HepG2 (cell line): ENCODE results near the gene PRR22. TPM values are rescaled to one million over a fixed set of nuclear protein-coding genes. Genes with fewer than 3 reads are reported as not detected.
A peak's percentile ranks its signal among the peaks of the same experiment; 100 is the strongest.

Source experiments
- ARNTL ChIP-seq: sonication (generic); formaldehyde crosslinking; IDR thresholded peaks from 2 replicates; pipeline ENCODE4 v1.4.0; 2020; ENCODE audit warnings: mild to moderate bottlenecking, missing genetic modification reagents
- ATF7-NPFF ChIP-seq: sonication (generic); formaldehyde crosslinking; IDR thresholded peaks from 2 replicates; pipeline ENCODE4 v1.8.1; 2023; ENCODE audit warnings: mild to moderate bottlenecking, low read depth, missing genetic modification reagents, moderate library complexity
- ESRRA ChIP-seq: sonication (generic); formaldehyde crosslinking; IDR thresholded peaks from 2 replicates; pipeline ENCODE4 v1.5.1; 2020; ENCODE audit warnings: mild to moderate bottlenecking, low read depth, missing genetic modification reagents
- HNF1A ChIP-seq, 2 experiments: sonication (generic) in 1 of 2; formaldehyde crosslinking in 1 of 2; IDR thresholded peaks; 2 replicates each; pipeline versions ENCODE4 v1.4.0 to v1.6.1; 2016 to 2020; ENCODE audit warnings: borderline replicate concordance in 1 of 2, low read depth in 1 of 2, mild to moderate bottlenecking in 1 of 2, missing genetic modification reagents in 1 of 2
- ISL2 ChIP-seq: sonication (generic); formaldehyde crosslinking; IDR thresholded peaks from 2 replicates; pipeline ENCODE4 v1.5.0; 2020; ENCODE audit warnings: missing genetic modification reagents
- KLF15 ChIP-seq: sonication (generic); formaldehyde crosslinking; IDR thresholded peaks from 2 replicates; pipeline ENCODE4 v1.8.1; 2023; ENCODE audit warnings: borderline replicate concordance, mild to moderate bottlenecking, inconsistent platforms, missing genetic modification reagents, mixed read lengths
- KMT2B ChIP-seq: IDR thresholded peaks from 2 replicates; pipeline ENCODE4 v1.6.1; 2016; ENCODE audit warnings: missing genetic modification reagents, missing compliant biosample characterization
- MTA1 ChIP-seq: sonication (generic); formaldehyde crosslinking; IDR thresholded peaks from 2 replicates; pipeline ENCODE4 v1.4.0; 2020; ENCODE audit warnings: missing genetic modification reagents, mild to moderate bottlenecking, borderline replicate concordance
- MTERF4 ChIP-seq: sonication (generic); formaldehyde crosslinking; IDR thresholded peaks from 2 replicates; pipeline ENCODE4 v1.8.0; 2023; ENCODE audit warnings: mild to moderate bottlenecking, missing genetic modification reagents
- MXD4 ChIP-seq: IDR thresholded peaks from 2 replicates; pipeline ENCODE4 v1.6.1; 2016; ENCODE audit warnings: mild to moderate bottlenecking, missing biosample characterization, missing genetic modification reagents
- MYC ChIP-seq: sonication (generic); formaldehyde crosslinking; IDR thresholded peaks from 2 replicates; pipeline ENCODE4 v1.9.0; 2021; ENCODE audit warnings: missing genetic modification reagents, borderline replicate concordance
- PCBP2 ChIP-seq: fragments of 200-400 bp; formaldehyde crosslinking; optimal IDR thresholded peaks from 2 replicates; pipeline ENCODE3; 2018; ENCODE audit warnings: low read length, low read depth; ENCODE audit not compliant: poor library complexity, severe bottlenecking
- PHF21A ChIP-seq: sonication (generic); formaldehyde crosslinking; IDR thresholded peaks from 2 replicates; pipeline ENCODE4 v1.5.0; 2020; ENCODE audit warnings: mild to moderate bottlenecking, missing genetic modification reagents
- PPARG ChIP-seq: conservative IDR thresholded peaks from 2 replicates; pipeline ENCODE4 v1.6.1; 2016; ENCODE audit warnings: missing biosample characterization, missing genetic modification reagents
- STAT6 ChIP-seq: sonication (generic); formaldehyde crosslinking; IDR thresholded peaks from 2 replicates; pipeline ENCODE4 v1.4.0; 2020; ENCODE audit warnings: missing genetic modification reagents, mild to moderate bottlenecking, borderline replicate concordance
- TEAD2 ChIP-seq: sonication (generic); formaldehyde crosslinking; IDR thresholded peaks from 2 replicates; pipeline ENCODE4 v1.9.0; 2021; ENCODE audit warnings: missing genetic modification reagents
- TMF1 ChIP-seq: sonication (generic); formaldehyde crosslinking; IDR thresholded peaks from 2 replicates; pipeline ENCODE4 v1.8.1; 2022; ENCODE audit warnings: low read depth, missing genetic modification reagents
- ZBTB1 ChIP-seq: sonication (generic); formaldehyde crosslinking; IDR thresholded peaks from 2 replicates; pipeline ENCODE4 v1.4.0; 2020; ENCODE audit warnings: missing genetic modification reagents, borderline replicate concordance
- ZBTB42 ChIP-seq: sonication (generic); formaldehyde crosslinking; IDR thresholded peaks from 2 replicates; pipeline ENCODE4 v1.5.0; 2020; ENCODE audit warnings: mild to moderate bottlenecking, missing genetic modification reagents
- ZNF343 ChIP-seq: sonication (generic); formaldehyde crosslinking; IDR thresholded peaks from 2 replicates; pipeline ENCODE4 v1.4.0; 2020; ENCODE audit warnings: mild to moderate bottlenecking, missing genetic modification reagents
- ZNF777 ChIP-seq: sonication (generic); formaldehyde crosslinking; IDR thresholded peaks from 2 replicates; pipeline ENCODE4 v1.4.0; 2020; ENCODE audit warnings: missing genetic modification reagents
- ZSCAN25 ChIP-seq: sonication (generic); formaldehyde crosslinking; IDR thresholded peaks from 2 replicates; pipeline ENCODE4 v1.8.0; 2022; ENCODE audit warnings: mild to moderate bottlenecking, missing genetic modification reagents
- polyA plus RNA-seq, 8 experiments: library from polyadenylated mRNA; depleted of rRNA in 3 of 8; stranded (reverse) in 7 of 8; unstranded in 1 of 8; fragments of >200 nt; fragmentation: Illumina TruSeq in 4 of 8; extraction: Trizol in 4 of 8; gene quantifications; 2 replicates each; pipeline versions ENCODE4 v1.2.1 to v1.2.3, GENCODE V29; 2011 to 2016; ENCODE audit warnings: low read depth in 4 of 8, missing spikeins in 1 of 8, mixed read lengths in 1 of 8; ENCODE audit not compliant: insufficient read depth in 1 of 8
- total RNA-seq, 5 experiments: library from RNA; depleted of rRNA; stranded (reverse); fragments of >200 nt; fragmentation: Illumina TruSeq; extraction: Trizol; gene quantifications; 2 replicates each; pipeline ENCODE4 v1.2.3, GENCODE V29; 2016; ENCODE audit warnings: low read depth in 1 of 5

Gene PRR22
- total and polyA plus RNA-seq, 2 of the 13 experiments (the other 11 are each of a cell fraction or from before 2014, with no cell fraction given), result 0.84 to 2.3 TPM

- no peak for TF ChIP-seq MTA1 (CRISPR knock-in tag)
- TF ChIP-seq ATF7-NPFF (CRISPR knock-in tag), result no peak
- TF ChIP-seq ZBTB42 (CRISPR knock-in tag), result no peak
- no peak for TF ChIP-seq TEAD2 (CRISPR knock-in tag)
- TF ChIP-seq HNF1A (IDR thresholded peaks at IDR 0.05; ENCODE audit: low read depth), result 0 out of 2 replicates have a peak, but pooled peaks have one; percentile 30
- no peak; the same call in 1 of the 2 replicates for TF ChIP-seq HNF1A (CRISPR knock-in tag; IDR thresholded peaks at IDR 0.05; ENCODE audit: borderline replicate concordance)
- no peak for TF ChIP-seq PCBP2
- TF ChIP-seq ARNTL (CRISPR knock-in tag), result no peak
- peak; percentile 86 for TF ChIP-seq MYC (CRISPR knock-in tag)
- no peak for TF ChIP-seq KLF15 (CRISPR knock-in tag)
- peak; percentile 93 for TF ChIP-seq ZSCAN25 (CRISPR knock-in tag)
- peak; percentile 28; the same call in 1 of the 2 replicates for TF ChIP-seq ISL2 (CRISPR knock-in tag)
- peak; percentile 24; the same call in 1 of the 2 replicates for TF ChIP-seq ESRRA
- no peak for TF ChIP-seq ZNF343 (CRISPR knock-in tag)
- TF ChIP-seq ZNF777, result no peak
- no peak for TF ChIP-seq MTERF4 (CRISPR knock-in tag)
- no peak for TF ChIP-seq KMT2B
- TF ChIP-seq MXD4, result no peak
- TF ChIP-seq STAT6 (CRISPR knock-in tag), result no peak
- TF ChIP-seq PPARG (CRISPR knock-in tag), result no peak
- peak; percentile 31; the same call in 1 of the 2 replicates for TF ChIP-seq PHF21A (CRISPR knock-in tag)
- no peak for TF ChIP-seq ZBTB1 (CRISPR knock-in tag)
- no peak for TF ChIP-seq TMF1 (CRISPR knock-in tag)
Measured at GRCh38 chr19:5800361-5801270, 16.1 kb upstream of the PRR22 start (continued).
